HG03139 (cell line): Measurements from ENCODE around the gene ASPHD1.

Experiments
- ATAC-seq: cut with Tn5 transposase; IDR thresholded peaks from one replicate; pipeline ENCODE4 v1.9.1; 2021; ENCODE audit not compliant: unreplicated experiment

Gene ASPHD1

GRCh38 chr16:29940656-29941055, 40.4 kb downstream of the ASPHD1 start:
- ATAC-seq, result no peak

GRCh38 chr16:29943846-29944799, 43.8 kb downstream of the ASPHD1 start:
- ATAC-seq, result no peak

- no peak for ATAC-seq
These were observed 47.6 kb downstream of the ASPHD1 start for GRCh38 chr16:29947897-29948296.

GRCh38 chr16:29950806-29951461, 50.6 kb downstream of the ASPHD1 start:
- ATAC-seq, result no peak

GRCh38 chr16:29951625-29952365, 51.5 kb downstream of the ASPHD1 start:
- no peak for ATAC-seq
